Measurements from ENCODE around the gene PYDC1.

DNA sequence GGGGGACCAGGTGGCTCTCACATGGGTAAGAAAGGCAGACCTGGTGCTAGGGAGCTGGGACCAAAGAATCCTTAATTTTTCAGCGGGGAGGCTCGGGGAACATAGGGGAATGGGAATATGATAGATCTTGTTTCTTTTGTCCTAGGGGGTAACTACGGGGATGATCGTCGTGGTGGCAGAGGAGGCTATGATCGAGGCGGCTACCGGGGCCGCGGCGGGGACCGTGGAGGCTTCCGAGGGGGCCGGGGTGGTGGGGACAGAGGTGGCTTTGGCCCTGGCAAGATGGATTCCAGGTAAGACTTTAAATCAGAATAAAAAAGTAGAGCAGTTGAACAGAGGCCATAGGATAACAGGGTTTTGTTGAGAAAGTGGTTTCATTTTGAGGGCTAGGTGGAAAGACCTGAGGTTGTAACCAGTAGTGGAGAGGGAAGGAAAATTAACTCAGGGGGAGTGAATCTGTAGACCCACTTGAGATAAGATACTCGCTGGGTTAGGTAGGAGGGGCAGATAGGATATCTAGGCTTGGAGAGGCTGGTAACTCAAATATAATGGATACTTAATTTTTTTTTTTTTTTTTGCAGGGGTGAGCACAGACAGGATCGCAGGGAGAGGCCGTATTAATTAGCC lies 26.0 kb downstream of the PYDC1 start:
- TF ChIP-seq POLR2A (IDR thresholded peaks at IDR 0.05) (no peak), POLR2AphosphoS5 (IDR thresholded peaks at IDR 0.05) (no peak)
- TF ChIP-seq, protein P1, sequence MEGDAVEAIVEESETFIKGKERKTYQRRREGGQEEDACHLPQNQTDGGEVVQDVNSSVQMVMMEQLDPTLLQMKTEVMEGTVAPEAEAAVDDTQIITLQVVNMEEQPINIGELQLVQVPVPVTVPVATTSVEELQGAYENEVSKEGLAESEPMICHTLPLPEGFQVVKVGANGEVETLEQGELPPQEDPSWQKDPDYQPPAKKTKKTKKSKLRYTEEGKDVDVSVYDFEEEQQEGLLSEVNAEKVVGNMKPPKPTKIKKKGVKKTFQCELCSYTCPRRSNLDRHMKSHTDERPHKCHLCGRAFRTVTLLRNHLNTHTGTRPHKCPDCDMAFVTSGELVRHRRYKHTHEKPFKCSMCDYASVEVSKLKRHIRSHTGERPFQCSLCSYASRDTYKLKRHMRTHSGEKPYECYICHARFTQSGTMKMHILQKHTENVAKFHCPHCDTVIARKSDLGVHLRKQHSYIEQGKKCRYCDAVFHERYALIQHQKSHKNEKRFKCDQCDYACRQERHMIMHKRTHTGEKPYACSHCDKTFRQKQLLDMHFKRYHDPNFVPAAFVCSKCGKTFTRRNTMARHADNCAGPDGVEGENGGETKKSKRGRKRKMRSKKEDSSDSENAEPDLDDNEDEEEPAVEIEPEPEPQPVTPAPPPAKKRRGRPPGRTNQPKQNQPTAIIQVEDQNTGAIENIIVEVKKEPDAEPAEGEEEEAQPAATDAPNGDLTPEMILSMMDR (IDR thresholded peaks at IDR 0.05): no peak

Measured in breast epithelium (tissue), 3 donors.